ENCODE results near the gene ZNF771.
"Not testable (repeated sequence)": the region's sequence is repeated elsewhere in the genome, so short reads cannot be mapped to it uniquely, and the experiment has no call there.

Gene ZNF771

GRCh38 chr16:30447512-30448226 lies 40.3 kb downstream of the ZNF771 start:
- no peak for DNase-seq
- Histone ChIP-seq H3K4me3 (ENCODE audit: low read depth, low read length) (no peak overlapping the region), H3K27ac (no peak overlapping the region), H3K36me3 (peaks cover 13% of the 10 kb centered on the region), H3K27me3 (ENCODE audit: insufficient read depth, low read depth, severe bottlenecking) (no peaks in the 10 kb centered on the region), H3K9me3 (ENCODE audit: severe bottlenecking) (peaks cover 7% of the 10 kb centered on the region)
- no peak for TF ChIP-seq CTCF (IDR thresholded peaks at IDR 0.05; ENCODE audit: low read depth, low read length)

- no peak for TF ChIP-seq CTCF (IDR thresholded peaks at IDR 0.05; ENCODE audit: low read depth, low read length)
- peaks cover 6% of the 10 kb centered on the region; the same call in 1 of the 2 replicates for H3K36me3 ChIP-seq
- no peak for DNase-seq
- H3K27ac ChIP-seq: no peak overlapping the region
- H3K27me3 ChIP-seq (ENCODE audit: insufficient read depth, low read depth, severe bottlenecking): no peaks in the 10 kb centered on the region
- peaks cover 7% of the 10 kb centered on the region for H3K9me3 ChIP-seq (ENCODE audit: severe bottlenecking)
- H3K4me3 ChIP-seq (ENCODE audit: low read depth, low read length): no peak overlapping the region
These were observed 41.7 kb downstream of the ZNF771 start for GRCh38 chr16:30449116-30449435.

- not testable (repeated sequence) for H3K27me3 ChIP-seq (ENCODE audit: insufficient read depth, low read depth, severe bottlenecking); H3K36me3 ChIP-seq; H3K9me3 ChIP-seq (ENCODE audit: severe bottlenecking); H3K27ac ChIP-seq; DNase-seq; H3K4me3 ChIP-seq (ENCODE audit: low read depth, low read length)
These were observed 45.5 kb downstream of the ZNF771 start for GRCh38 chr16:30452709-30453580.

- Histone ChIP-seq H3K36me3 (no peaks in the 10 kb centered on the region), H3K27me3 (ENCODE audit: insufficient read depth, low read depth, severe bottlenecking) (no peaks in the 10 kb centered on the region), H3K4me3 (ENCODE audit: low read depth, low read length) (no peak overlapping the region), H3K9me3 (ENCODE audit: severe bottlenecking) (no peaks in the 10 kb centered on the region), H3K27ac (no peak overlapping the region)
- TF ChIP-seq CTCF (IDR thresholded peaks at IDR 0.05; ENCODE audit: low read depth, low read length): no peak
- DNase-seq: no peak
These were observed 48.9 kb downstream of the ZNF771 start for GRCh38 chr16:30456302-30456701.

GRCh38 chr16:30457256-30457655 lies 49.9 kb downstream of the ZNF771 start:
- Histone ChIP-seq H3K4me3 (ENCODE audit: low read depth, low read length) (no peak overlapping the region), H3K36me3 (no peaks in the 10 kb centered on the region), H3K27me3 (ENCODE audit: insufficient read depth, low read depth, severe bottlenecking) (no peaks in the 10 kb centered on the region), H3K9me3 (ENCODE audit: severe bottlenecking) (no peaks in the 10 kb centered on the region), H3K27ac (no peak overlapping the region)
- TF ChIP-seq CTCF (IDR thresholded peaks at IDR 0.05; ENCODE audit: low read depth, low read length): no peak
- no peak for DNase-seq

GRCh38 chr16:30457743-30458560 lies 50.5 kb downstream of the ZNF771 start:
- Histone ChIP-seq H3K27me3 (ENCODE audit: insufficient read depth, low read depth, severe bottlenecking) (no peaks in the 10 kb centered on the region), H3K27ac (no peak overlapping the region), H3K36me3 (no peaks in the 10 kb centered on the region), H3K9me3 (ENCODE audit: severe bottlenecking) (no peaks in the 10 kb centered on the region), H3K4me3 (ENCODE audit: low read depth, low read length) (no peak overlapping the region)
- TF ChIP-seq CTCF (IDR thresholded peaks at IDR 0.05; ENCODE audit: low read depth, low read length): no peak
- no peak for DNase-seq
